ENCODE results near the gene ZCWPW1. TPM values are rescaled to one million over a fixed set of nuclear protein-coding genes. Genes with fewer than 3 reads are reported as not detected.

ZCWPW1 gene
- total and polyA plus RNA-seq, 7 donors, result 1.2 to 9.4 (median 5.4) TPM

DNA sequence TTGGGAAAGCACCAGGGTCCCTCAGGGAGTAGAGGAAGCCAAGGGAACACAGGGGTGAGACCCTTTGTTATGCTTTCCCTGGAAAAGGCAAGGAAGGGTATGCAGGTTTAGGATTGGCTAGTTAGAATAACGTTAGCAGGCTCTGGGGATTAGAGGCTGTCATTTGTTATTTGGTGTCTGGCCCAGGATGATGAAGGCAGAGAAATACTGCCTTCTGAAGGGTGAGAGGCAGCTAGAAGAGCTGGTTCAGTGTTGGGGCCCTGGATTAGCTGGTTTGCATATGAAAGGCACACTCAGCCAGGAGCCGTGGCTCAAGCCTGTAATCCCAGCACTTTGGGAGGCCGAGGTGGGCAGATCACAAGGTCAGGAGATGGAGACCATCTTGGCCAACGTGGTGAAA, 58.2 kb downstream of the ZCWPW1 start:
- no peaks in the 10 kb centered on the region for H3K27me3 ChIP-seq
- no peak overlapping the region for H3K4me3 ChIP-seq
- TF ChIP-seq, protein P1, sequence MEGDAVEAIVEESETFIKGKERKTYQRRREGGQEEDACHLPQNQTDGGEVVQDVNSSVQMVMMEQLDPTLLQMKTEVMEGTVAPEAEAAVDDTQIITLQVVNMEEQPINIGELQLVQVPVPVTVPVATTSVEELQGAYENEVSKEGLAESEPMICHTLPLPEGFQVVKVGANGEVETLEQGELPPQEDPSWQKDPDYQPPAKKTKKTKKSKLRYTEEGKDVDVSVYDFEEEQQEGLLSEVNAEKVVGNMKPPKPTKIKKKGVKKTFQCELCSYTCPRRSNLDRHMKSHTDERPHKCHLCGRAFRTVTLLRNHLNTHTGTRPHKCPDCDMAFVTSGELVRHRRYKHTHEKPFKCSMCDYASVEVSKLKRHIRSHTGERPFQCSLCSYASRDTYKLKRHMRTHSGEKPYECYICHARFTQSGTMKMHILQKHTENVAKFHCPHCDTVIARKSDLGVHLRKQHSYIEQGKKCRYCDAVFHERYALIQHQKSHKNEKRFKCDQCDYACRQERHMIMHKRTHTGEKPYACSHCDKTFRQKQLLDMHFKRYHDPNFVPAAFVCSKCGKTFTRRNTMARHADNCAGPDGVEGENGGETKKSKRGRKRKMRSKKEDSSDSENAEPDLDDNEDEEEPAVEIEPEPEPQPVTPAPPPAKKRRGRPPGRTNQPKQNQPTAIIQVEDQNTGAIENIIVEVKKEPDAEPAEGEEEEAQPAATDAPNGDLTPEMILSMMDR (IDR thresholded peaks at IDR 0.05), result no peak
- peak in 1 of 4 donors; percentile 35 for TF ChIP-seq POLR2AphosphoS5 (IDR thresholded peaks at IDR 0.05)
- no peaks in the 10 kb centered on the region for H3K9me3 ChIP-seq
- 54 to 70% methylated on average over 4 of the region's 4 CpGs for WGBS, 2 donors
- H3K4me1 ChIP-seq, result peaks cover 0 to 14% (median 4%) of the 10 kb centered on the region in 4 donors
- no peak for DNase-seq
- peaks cover 0 to 15% (median 0%) of the 10 kb centered on the region in 4 donors for H3K36me3 ChIP-seq
- peak overlapping the region in 2 of 4 donors; percentile 17 to 50 for H3K27ac ChIP-seq
- intact Hi-C loops (cut with DNase I), result no loop called here

DNA sequence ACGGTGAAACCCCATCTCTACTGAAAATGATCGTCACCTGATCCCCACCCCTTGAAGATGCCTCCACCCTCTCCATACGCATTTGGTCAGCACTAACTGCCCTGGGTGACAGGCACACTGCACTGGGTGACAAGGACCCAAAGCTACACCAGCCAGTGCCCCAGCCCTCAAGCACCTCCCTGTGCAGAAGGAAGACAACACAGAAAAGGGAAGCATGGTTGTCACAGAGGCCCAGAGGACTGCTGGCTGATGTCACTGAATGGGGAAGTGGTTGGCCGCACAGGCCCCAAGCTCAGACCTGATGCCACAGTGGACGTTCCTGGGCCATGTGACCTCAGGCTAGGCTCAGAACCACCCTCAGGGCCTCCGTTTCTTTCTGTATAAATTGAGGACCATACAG, 59.4 kb downstream of the ZCWPW1 start:
- WGBS, 2 donors, result 47 to 65% methylated on average over 6 of the region's 6 CpGs
- peaks cover 0 to 15% (median 0%) of the 10 kb centered on the region in 4 donors for H3K36me3 ChIP-seq
- H3K4me3 ChIP-seq, result no peak overlapping the region
- peaks cover 0 to 14% (median 4%) of the 10 kb centered on the region in 4 donors for H3K4me1 ChIP-seq
- TF ChIP-seq POLR2AphosphoS5 (IDR thresholded peaks at IDR 0.05) (peak in 3 of 4 donors; percentile 8 to 28 (median 23)), POLR2A (IDR thresholded peaks at IDR 0.05) (no peak)
- H3K27me3 ChIP-seq, result no peaks in the 10 kb centered on the region
- H3K27ac ChIP-seq, result peak overlapping the region in 3 of 4 donors; percentile 34 to 65 (median 50)
- H3K9me3 ChIP-seq, result no peaks in the 10 kb centered on the region
- peak; percentile 83 for DNase-seq
- intact Hi-C loops (cut with DNase I), result no loop called here

DNA sequence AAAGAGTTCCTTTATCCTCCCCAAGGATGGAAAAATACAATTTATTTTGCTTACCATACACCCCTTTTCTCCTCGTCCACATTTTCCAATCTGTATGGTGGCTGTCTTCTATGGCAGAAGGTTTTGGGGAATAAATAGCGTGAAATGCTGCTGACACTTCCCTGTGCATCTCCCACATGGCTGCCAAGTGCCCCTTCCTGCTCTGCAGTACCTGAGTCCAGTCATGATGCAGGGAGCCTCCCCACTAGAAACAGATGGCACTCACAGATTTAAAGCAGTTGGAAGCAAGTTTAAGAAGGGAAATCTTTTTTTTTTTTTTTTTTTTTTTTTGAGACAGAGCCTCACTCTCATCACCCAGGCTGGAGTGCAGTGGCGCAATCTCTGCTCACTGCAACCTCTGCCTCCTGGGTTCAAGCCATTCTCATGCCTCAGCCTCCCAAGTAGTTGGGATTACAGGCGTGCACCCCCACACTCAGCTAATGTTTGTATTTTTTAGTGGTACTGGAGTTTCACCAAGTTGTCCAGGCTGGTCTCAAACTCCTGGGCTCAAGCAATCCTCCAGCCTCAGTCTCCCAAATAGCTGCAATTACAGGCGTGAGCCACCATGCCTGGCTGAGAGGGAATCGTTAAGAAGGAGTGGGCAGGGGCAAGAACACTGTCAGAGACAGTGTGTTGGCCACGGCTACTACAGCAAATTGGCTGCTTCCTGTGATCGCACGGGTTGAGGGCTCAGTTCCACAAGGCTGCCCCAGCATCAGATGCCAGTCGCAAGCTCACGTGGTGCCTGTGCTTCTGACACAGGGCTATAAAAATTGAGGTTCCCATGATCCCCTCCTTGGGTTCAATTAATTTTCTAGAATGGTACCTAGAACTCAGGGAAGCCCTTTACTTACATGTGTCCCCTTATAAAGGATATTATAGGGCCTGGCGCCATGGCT, 60.6 kb downstream of the ZCWPW1 start:
- intact Hi-C loops (cut with DNase I), result no loop called here
- H3K36me3 ChIP-seq, result peaks cover 0 to 24% (median under 1%) of the 10 kb centered on the region in 4 donors
- no peaks in the 10 kb centered on the region for H3K9me3 ChIP-seq
- H3K27me3 ChIP-seq, result no peaks in the 10 kb centered on the region
- no peak overlapping the region for H3K4me3 ChIP-seq
- H3K4me1 ChIP-seq, result peaks cover 0 to 12% (median 4%) of the 10 kb centered on the region in 4 donors
- WGBS, 2 donors, result 77 to 87% methylated on average over 12 of the region's 12 CpGs
- H3K27ac ChIP-seq, result peak overlapping the region; percentile 9 to 32 (median 16)
- TF ChIP-seq POLR2A (IDR thresholded peaks at IDR 0.05) (no peak), POLR2AphosphoS5 (IDR thresholded peaks at IDR 0.05) (no peak), EP300 (IDR thresholded peaks at IDR 0.05) (no peak)
- TF ChIP-seq, protein P1 (IDR thresholded peaks at IDR 0.05), result no peak
- DNase-seq, result no peak

GRCh38 chr7:100367251-100367620, 61.3 kb downstream of the ZCWPW1 start:
- H3K27ac ChIP-seq, result no peak overlapping the region

More at GRCh38 chr7:100367251-100367620, 61.3 kb downstream of the ZCWPW1 start:
- DNase-seq, result no peak
- whole genome bisulfite sequencing, 2 donors, result 91 to 93% methylated on average over 8 of the region's 8 CpGs
- Histone ChIP-seq H3K4me1 (peaks cover 0 to 5% (median 2%) of the 10 kb centered on the region in 4 donors), H3K4me3 (no peak overlapping the region), H3K36me3 (peaks cover 0 to 31% (median 3%) of the 10 kb centered on the region in 4 donors), H3K27me3 (no peaks in the 10 kb centered on the region), H3K9me3 (no peaks in the 10 kb centered on the region)
- intact Hi-C loops (cut with DNase I), result no loop called here
- TF ChIP-seq, protein P1 (IDR thresholded peaks at IDR 0.05), result no peak
- TF ChIP-seq POLR2AphosphoS5 (IDR thresholded peaks at IDR 0.05), result no peak
- no peak for TF ChIP-seq POLR2A (IDR thresholded peaks at IDR 0.05)
- no peak for TF ChIP-seq EP300 (IDR thresholded peaks at IDR 0.05)
